HG03432 (cell line): ENCODE results near the gene C10orf53.

ENCODE experiments used
- ATAC-seq: cut with Tn5 transposase; IDR thresholded peaks from one replicate; pipeline ENCODE4 v1.9.1; 2021; ENCODE audit warnings: mild to moderate bottlenecking, moderate library complexity; ENCODE audit not compliant: unreplicated experiment

Gene C10orf53

GRCh38 chr10:49736564-49737113 is 57.2 kb downstream of the C10orf53 start:
- ATAC-seq, result no peak

DNA sequence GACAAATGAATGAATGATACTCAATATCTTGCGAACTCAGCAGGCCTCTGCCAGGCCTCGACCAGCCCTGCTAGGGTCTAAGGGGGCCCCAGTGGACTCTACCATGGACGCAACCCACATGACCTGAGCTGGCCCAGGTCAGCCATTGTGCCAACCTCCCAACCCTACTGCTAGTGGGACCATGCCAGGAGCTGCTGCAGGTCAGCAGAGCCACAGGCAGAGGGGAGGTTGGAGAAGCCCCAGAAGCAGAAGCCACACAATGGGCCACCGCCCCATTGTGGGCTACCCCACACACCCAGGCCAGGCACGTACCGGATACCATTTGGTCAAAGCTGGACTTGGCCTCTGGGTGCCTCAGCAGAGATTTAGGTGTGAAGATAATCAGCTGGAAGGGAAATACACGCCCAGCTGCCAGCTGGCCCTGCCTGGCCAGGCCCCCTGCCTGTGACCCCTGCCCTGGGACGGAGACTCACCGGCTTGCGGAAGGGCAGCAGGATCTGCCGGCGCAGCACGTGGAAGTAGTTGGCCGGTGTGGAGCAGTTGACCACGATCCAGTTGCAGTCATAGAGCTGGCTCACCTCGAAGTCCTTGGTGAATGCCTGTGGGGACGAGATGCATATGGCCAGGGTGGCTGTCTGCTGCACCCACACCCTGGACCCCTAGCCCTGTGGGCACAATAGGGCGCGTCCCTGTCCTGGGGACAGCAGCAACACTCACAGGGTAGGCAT is 58.2 kb downstream of the C10orf53 start:
- no peak for ATAC-seq

DNA sequence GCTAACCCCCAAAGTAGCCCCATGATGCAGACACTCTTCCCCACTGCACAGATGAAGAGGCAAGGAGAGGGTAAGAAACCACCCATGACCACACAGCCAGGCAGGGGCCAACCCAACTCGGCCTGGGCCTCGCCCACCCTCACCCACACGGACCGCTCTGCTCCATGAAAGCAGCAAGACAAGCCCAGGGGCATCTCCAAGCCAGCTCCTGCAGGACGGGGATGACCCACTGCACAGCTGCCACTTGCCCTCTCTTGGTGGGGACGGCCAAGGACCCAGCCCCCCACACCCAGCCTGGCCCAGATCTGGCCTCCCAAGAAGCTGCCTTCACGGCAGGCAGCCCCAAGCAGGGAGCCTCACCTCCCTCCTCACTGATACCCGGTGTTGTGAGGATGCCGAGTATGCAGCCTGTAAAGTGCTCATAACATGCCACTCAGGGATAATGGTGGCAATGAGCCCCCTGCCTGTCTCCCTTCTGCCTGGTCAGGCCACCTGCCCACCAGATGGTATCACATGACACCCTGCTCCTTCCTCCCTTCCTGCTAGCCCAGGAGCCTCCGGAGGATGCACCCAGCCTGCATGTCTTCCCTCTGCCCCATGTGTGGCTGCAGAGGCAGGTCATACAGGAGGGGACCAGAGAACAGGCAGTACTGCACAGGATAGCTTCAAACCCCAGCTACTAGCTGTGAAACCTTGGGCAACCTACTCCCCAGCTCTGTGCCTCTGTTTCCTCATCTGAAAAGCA is 59.3 kb downstream of the C10orf53 start:
- ATAC-seq, result no peak

DNA sequence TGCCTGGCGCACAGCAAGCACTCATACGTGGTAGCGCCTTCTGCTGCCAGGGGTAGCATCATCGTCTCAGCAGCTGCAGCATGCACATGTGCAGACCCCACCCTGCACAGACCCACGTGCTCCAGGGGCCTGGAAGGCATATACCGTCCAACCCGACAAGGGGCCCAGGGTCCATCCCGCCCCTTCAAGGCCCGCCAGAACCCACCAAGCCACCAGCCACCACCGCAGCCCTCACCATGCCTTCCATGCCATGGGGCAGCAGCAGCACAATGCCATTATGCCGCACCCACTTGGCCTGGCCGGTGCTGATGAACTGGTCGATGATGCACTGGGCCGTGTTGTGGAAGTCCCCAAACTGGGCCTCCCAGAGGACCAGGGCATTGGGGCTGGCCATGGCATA is 60.0 kb downstream of the C10orf53 start:
- ATAC-seq, result no peak

- no peak for ATAC-seq
Measured at GRCh38 chr10:49740346-49741107, 61.1 kb downstream of the C10orf53 start.

DNA sequence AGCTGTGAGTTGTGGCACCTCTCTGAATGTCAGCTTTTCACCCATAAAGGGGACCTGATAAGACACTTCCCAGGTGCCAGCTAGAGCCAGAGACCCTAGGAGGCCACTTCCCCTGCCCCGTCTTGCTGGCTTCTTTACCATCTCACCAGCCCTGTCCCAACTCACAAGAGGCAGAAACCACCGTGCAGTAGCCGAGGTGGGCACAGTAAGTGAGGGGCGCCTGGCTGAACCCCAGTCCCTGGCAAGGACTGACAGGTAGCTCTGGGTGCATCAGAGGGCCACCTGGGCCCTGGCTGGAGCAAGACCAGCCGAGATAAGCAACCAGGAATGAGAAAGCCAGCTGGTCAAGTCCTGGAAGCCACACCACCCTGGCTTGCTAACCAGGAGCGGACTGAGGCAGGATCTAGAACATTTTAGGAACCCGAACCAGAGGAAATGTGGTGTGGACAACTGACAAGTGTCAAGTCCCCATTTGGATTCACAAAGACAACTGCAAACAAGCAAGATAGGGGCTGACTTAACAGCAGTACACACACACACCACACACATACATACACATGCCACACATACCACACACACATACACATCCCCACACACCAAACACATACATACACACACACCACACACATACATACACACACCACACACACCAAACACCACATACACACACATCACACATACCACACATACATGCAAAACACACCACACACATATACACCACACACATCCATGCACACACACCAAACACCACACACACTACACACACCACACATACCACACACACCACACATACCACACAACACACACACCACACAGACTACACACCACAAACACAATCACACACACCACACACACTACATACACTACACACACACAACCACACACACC is 61.9 kb downstream of the C10orf53 start:
- no peak for ATAC-seq

- ATAC-seq, result no peak
Measured at GRCh38 chr10:49742683-49743463, 63.4 kb downstream of the C10orf53 start.

- ATAC-seq, result no peak
Measured at GRCh38 chr10:49743464-49744075, 64.1 kb downstream of the C10orf53 start.

GRCh38 chr10:49744091-49744685 is 64.7 kb downstream of the C10orf53 start:
- ATAC-seq, result no peak

DNA sequence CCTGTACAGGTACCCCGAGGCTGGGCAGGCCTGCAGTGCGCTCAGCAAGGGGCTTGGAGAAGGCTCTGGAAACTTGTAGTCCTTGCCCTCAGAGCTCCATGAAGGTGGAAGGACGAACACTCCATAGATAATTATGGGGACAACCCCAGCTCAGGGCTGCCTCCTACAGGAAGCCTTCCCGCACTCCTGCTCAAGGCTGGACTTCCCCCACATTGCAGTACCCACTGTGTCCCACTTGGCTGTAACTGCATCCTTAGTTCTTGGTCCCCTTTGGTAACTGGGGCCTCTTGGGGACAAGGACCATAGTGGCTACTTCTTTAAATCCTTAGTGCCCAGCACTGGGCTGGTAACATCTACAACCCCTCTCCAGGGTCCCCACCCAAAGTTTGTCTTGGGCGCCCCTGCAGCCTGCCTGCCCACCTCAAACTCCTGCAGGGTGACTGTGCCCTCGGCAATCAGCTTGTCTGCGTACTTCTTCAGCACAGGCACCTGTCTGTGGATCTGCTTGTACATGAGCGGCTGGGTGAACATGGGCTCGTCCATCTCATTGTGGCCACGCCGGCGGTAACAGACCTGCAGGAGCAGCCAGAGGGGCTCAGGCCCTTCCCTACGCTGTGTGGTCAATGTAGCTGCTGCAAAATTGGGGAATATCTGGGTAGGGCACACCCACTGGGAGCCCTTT is 65.6 kb downstream of the C10orf53 start:
- no peak for ATAC-seq

- no peak for ATAC-seq
Measured at GRCh38 chr10:49745756-49746155, 66.3 kb downstream of the C10orf53 start.

DNA sequence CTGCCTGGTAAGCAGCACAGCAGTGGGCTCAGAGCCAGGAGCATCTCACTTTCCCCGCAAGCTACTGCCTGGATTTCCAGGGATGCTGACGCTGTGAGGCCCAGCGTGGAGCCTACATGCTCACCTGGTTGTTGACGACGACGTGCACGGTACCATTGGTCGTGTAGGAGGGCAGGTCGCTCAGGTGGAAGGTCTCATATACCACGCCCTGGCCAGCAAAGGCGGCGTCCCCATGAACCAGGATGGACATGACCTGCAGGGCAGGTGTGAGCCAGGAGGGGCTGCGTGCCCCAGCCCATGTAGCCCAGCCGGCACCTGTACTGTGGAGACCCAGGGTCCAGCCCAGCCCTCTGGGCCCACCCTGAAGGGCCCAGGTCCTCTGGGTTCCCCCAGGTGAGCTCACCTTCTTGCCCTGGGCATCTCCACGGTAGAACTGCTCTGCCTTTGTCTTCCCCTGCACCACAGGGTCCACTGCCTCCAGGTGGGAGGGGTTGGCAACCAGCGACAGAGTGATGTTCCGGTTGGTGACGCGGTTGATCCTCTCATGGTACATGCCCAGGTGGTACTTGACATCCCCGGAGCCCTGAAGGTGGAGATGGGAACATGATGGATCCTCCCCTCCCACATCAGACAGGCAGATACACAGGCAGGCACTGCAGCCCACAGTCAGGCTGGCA is 67.3 kb downstream of the C10orf53 start:
- no peak for ATAC-seq
